Fibroblast of mammary gland (primary cell): ENCODE data around the gene MPZ.

Experiments used
- DNase-seq: peaks from one replicate; pipeline ENCODE4 v3.0.0-alpha.2; 2010; ENCODE audit warnings: low read depth
- H3K4me3 ChIP-seq: 2 replicates; pipeline ENCODE4 v1.5.1; 2011; ENCODE audit warnings: low read depth, mild to moderate bottlenecking, low read length, moderate library complexity; ENCODE audit not compliant: control insufficient read depth
- TF ChIP-seq, protein P1 (sequence below): conservative IDR thresholded peaks from 2 replicates; pipeline ENCODE4 v1.5.1; 2011; ENCODE audit warnings: low read depth, low read length, inconsistent platforms; ENCODE audit not compliant: control insufficient read depth, insufficient read depth

Gene MPZ

DNA sequence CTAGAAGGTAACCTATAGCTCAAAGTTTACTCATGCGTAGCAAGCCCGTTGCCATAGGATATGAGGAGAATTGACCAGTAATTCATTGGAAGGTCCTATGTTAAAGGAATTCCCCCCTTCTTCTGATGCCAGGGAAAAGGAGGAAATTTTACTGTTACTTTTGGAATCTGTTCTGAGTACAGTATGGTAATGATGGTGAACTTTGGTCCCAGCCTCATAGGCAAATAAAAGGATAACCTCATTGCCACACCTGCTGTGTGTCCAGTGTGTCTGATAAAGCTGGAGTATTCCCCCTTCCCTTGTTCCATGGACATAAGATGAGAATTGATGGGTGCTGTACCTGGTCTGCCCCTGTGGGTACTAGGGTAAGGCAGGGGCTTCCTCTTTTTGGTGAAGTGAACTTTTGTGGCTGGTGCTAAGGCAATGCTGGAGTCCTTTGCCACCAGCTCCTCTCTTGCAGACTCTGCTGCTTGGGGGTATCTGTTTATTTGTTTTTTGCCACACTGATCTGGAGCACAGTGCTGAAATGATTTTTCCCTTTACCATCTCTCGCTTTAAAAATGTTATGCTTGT lies 22.2 kb downstream of the MPZ start:
- H3K4me3 ChIP-seq: no peak overlapping the region
- TF ChIP-seq, protein P1, sequence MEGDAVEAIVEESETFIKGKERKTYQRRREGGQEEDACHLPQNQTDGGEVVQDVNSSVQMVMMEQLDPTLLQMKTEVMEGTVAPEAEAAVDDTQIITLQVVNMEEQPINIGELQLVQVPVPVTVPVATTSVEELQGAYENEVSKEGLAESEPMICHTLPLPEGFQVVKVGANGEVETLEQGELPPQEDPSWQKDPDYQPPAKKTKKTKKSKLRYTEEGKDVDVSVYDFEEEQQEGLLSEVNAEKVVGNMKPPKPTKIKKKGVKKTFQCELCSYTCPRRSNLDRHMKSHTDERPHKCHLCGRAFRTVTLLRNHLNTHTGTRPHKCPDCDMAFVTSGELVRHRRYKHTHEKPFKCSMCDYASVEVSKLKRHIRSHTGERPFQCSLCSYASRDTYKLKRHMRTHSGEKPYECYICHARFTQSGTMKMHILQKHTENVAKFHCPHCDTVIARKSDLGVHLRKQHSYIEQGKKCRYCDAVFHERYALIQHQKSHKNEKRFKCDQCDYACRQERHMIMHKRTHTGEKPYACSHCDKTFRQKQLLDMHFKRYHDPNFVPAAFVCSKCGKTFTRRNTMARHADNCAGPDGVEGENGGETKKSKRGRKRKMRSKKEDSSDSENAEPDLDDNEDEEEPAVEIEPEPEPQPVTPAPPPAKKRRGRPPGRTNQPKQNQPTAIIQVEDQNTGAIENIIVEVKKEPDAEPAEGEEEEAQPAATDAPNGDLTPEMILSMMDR: no peak
- no peak for DNase-seq

DNA sequence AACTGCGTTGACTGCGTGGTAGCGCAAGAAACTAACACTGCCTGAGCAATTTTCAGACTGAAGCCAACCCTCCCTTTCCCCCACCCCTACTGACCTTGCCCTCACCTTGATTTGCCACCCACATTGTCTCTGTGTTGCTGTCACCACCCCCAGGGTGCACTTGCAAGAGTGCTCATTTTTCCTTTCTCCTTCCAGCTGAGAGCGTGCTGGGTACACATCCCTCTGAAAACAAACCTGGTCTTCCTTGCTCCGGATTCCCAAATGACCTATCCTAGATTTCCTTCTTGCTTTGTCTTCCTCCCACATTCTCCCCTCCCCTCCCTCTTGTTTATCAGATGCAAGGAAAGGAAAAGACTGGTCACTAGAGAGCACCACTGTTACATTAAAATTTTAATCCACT lies 24.2 kb downstream of the MPZ start:
- TF ChIP-seq, protein P1: no peak
- DNase-seq: no peak
- H3K4me3 ChIP-seq: no peak overlapping the region

DNA sequence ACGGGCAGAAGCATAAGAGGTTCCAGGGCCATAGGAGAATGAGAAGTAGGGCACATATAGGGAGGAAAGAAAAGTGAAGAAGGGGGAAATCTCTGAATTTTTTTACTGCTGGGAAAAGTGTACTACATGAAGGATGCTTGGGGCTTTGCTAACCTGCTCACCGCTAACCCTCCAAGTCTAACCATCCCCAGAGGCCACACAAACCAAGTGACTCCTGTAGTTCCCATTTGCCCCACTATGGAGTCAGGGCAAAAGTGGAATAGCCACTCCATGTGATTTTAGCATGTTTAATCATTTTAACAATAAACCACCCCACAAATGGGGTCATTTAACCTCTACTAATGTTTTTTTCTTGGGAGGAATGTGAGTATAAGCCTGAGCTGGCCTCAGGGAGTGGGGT lies 24.7 kb downstream of the MPZ start:
- TF ChIP-seq, protein P1: no peak

DNA sequence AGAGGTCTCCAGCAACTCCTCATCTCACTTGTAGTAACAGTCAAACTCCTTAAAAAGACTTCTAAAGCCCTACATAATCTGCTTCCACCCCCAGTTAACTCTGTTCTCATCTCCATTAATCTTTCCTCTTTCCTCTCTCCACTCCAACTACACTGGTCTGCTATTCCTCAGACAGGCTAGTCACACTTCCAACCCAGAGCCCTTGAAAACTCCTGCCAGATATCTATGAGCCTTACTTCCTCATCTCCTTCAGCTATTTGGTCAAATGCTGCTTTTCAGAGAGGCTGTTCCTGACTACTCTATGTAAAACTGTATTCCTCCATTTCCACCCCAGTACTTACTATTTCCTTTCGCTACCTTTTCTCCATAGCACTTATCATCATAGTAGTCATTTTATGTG lies 26.8 kb downstream of the MPZ start:
- DNase-seq: no peak
- TF ChIP-seq, protein P1: no peak
- H3K4me3 ChIP-seq: no peak overlapping the region

More for the DNA sequence above, 24.7 kb downstream of the MPZ start:
- no peak for DNase-seq
- no peak overlapping the region for H3K4me3 ChIP-seq

DNA sequence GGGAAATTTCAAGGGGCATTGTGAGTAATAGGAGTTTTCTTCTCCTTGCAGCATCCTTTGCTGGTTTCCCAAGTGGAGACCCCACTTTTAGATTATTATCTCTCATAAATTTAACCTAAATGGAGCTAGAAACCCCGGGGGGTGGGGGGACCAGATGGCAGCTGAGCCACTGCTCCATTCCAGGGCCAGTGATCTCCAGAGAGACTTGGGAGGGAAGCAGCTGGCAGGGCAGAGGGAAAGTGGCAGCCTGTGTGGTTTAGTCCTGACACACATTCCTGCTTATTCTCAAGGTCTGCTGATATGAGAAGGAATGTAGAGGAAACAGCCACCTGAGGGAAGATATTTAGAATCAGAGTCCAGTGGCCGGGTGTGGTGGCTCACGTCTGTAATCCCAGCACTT lies 34.9 kb downstream of the MPZ start:
- no peak for DNase-seq
- no peak overlapping the region for H3K4me3 ChIP-seq
- TF ChIP-seq, protein P1: no peak

DNA sequence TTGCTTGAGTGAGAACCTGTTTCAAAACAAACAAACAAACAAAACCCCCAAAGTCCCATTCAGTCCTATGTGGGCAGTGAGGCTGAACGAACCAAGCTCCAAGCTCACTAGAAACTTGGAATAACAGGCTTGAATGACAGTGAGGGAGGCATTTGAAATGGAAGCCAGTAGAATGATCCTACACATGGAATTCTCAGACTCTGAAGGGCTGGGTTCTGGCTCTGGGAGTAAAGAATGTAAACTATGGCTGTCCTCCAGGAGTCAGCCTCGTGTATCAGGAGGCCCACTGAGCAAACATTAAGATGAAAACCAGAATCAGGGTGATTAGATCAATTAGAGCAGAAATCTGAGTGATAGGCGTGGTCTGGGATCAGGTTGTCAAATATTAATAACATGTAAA lies 36.4 kb downstream of the MPZ start:
- no peak for DNase-seq
- TF ChIP-seq, protein P1: no peak

DNA sequence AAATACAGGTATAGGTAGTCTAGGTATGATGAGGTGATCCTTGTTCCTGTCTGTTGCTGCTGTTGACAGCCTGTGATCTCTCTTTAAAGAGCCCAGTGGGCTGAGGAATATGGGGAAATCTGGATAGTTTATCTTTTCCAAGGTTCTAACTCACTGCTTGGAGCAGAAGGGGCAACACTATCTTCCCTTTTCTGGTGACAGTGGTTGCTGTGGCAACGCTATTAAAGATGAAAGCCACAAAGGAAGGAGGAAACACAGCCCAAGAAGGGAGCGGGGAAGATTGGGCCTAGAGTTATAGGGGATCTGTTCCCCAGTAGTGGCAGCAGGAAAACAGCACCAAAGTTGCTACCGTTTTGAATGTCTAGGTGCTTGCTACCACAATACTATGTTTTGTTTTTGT lies 42.4 kb downstream of the MPZ start:
- no peak overlapping the region for H3K4me3 ChIP-seq
- no peak for DNase-seq
- TF ChIP-seq, protein P1: no peak

More for the DNA sequence above, 36.4 kb downstream of the MPZ start:
- no peak overlapping the region for H3K4me3 ChIP-seq
